H9 (cell line): Measurements from ENCODE around the gene CTNND1. TPM values are rescaled to one million over a fixed set of nuclear protein-coding genes. Genes with fewer than 3 reads are reported as not detected.
A peak's percentile ranks its signal among the peaks of the same experiment; 100 is the strongest.

Experiments used
- DNase-seq: peaks from one replicate; pipeline ENCODE4 v3.0.0-alpha.2; 2017
- H2AFZ ChIP-seq: one replicate; pipeline ENCODE4 v1.6.1; 2013; ENCODE audit warnings: mild to moderate bottlenecking, low read length, control low read depth, moderate library complexity
- H2AK5ac ChIP-seq: 2 replicates; pipeline ENCODE4 v1.6.1; 2013; ENCODE audit warnings: low read length, control low read depth, mixed read lengths; ENCODE audit not compliant: insufficient read length
- H2BK120ac ChIP-seq: one replicate; pipeline ENCODE4 v1.6.1; 2013; ENCODE audit warnings: low read depth, mild to moderate bottlenecking, low read length, control low read depth, inconsistent platforms; ENCODE audit not compliant: poor library complexity, severe bottlenecking
- H2BK12ac ChIP-seq: 2 replicates; pipeline ENCODE4 v1.6.1; 2013; ENCODE audit warnings: low read length, control low read depth, mixed read lengths, low read depth; ENCODE audit not compliant: insufficient read length
- H2BK15ac ChIP-seq: 2 replicates; pipeline ENCODE4 v1.6.1; 2013; ENCODE audit warnings: low read depth, low read length, control low read depth
- H2BK20ac ChIP-seq: one replicate; pipeline ENCODE4 v1.6.1; 2013; ENCODE audit warnings: low read depth, mild to moderate bottlenecking, low read length, control low read depth, inconsistent platforms; ENCODE audit not compliant: poor library complexity, severe bottlenecking
- H2BK5ac ChIP-seq: 2 replicates; pipeline ENCODE4 v1.6.1; 2013; ENCODE audit warnings: low read length, control low read depth, mixed read lengths; ENCODE audit not compliant: insufficient read length
- H3K14ac ChIP-seq: 2 replicates; pipeline ENCODE4 v1.6.1; 2013; ENCODE audit warnings: low read length, control low read depth; ENCODE audit not compliant: insufficient read depth
- H3K18ac ChIP-seq: 2 replicates; pipeline ENCODE4 v1.6.1; 2013; ENCODE audit warnings: low read depth, mild to moderate bottlenecking, mixed read lengths, low read length, control low read depth; ENCODE audit not compliant: insufficient read length
- H3K23ac ChIP-seq: 2 replicates; pipeline ENCODE4 v1.6.1; 2013; ENCODE audit warnings: low read length, control low read depth, mixed read lengths, low read depth; ENCODE audit not compliant: insufficient read length
- H3K23me2 ChIP-seq: 2 replicates; pipeline ENCODE4 v1.6.1; 2013; ENCODE audit warnings: low read depth, mild to moderate bottlenecking, mixed read lengths, low read length, control low read depth; ENCODE audit not compliant: insufficient read length, poor library complexity, severe bottlenecking
- H3K27ac ChIP-seq: 2 replicates; pipeline ENCODE4 v1.5.1; 2013; ENCODE audit warnings: low read length, control low read depth, mixed read lengths, low read depth; ENCODE audit not compliant: insufficient read length
- H3K27me3 ChIP-seq: 2 replicates; pipeline ENCODE4 v1.6.1; 2013; ENCODE audit warnings: low read length, control low read depth, inconsistent platforms; ENCODE audit not compliant: insufficient read depth
- H3K4ac ChIP-seq: 2 replicates; pipeline ENCODE4 v1.6.1; 2013; ENCODE audit warnings: low read depth, mild to moderate bottlenecking, control low read depth, inconsistent platforms, low read length, moderate library complexity
- H3K4me1 ChIP-seq: 2 replicates; pipeline ENCODE4 v1.6.1; 2013; ENCODE audit warnings: low read length, control low read depth, inconsistent platforms; ENCODE audit not compliant: insufficient read depth
- H3K4me2 ChIP-seq: 2 replicates; pipeline ENCODE4 v1.6.1; 2013; ENCODE audit warnings: low read length, control low read depth, mixed read lengths; ENCODE audit not compliant: insufficient read length, insufficient read depth
- H3K56ac ChIP-seq: 2 replicates; pipeline ENCODE4 v1.6.1; 2013; ENCODE audit warnings: low read depth, mild to moderate bottlenecking, mixed read lengths, low read length, control low read depth; ENCODE audit not compliant: insufficient read length
- H3K79me1 ChIP-seq: 2 replicates; pipeline ENCODE4 v1.6.1; 2013; ENCODE audit warnings: low read depth, mild to moderate bottlenecking, moderate library complexity, low read length, control low read depth, inconsistent platforms; ENCODE audit not compliant: insufficient read depth, poor library complexity, severe bottlenecking
- H3K79me2 ChIP-seq: 2 replicates; pipeline ENCODE4 v1.6.1; 2013; ENCODE audit warnings: low read length, control low read depth, inconsistent platforms; ENCODE audit not compliant: insufficient read depth
- H3K9ac ChIP-seq: 2 replicates; pipeline ENCODE4 v1.6.1; 2013; ENCODE audit warnings: low read length, control low read depth, mixed read lengths; ENCODE audit not compliant: insufficient read length; ENCODE audit errors: extremely low read depth
- H3K9me3 ChIP-seq: one replicate; pipeline ENCODE4 v1.6.1; 2013; ENCODE audit warnings: low read depth, low read length, inconsistent platforms; ENCODE audit not compliant: control insufficient read depth
- H3T11ph ChIP-seq: one replicate; pipeline ENCODE4 v1.6.1; 2013; ENCODE audit warnings: mild to moderate bottlenecking, low read length, control low read depth, inconsistent platforms
- H4K20me1 ChIP-seq: one replicate; pipeline ENCODE4 v1.6.1; 2013; ENCODE audit not compliant: control insufficient read depth, insufficient read length, insufficient read depth
- H4K5ac ChIP-seq: 2 replicates; pipeline ENCODE4 v1.6.1; 2013; ENCODE audit warnings: low read depth, mild to moderate bottlenecking, mixed read lengths, low read length, control low read depth; ENCODE audit not compliant: insufficient read length
- H4K8ac ChIP-seq: replicated peaks from 2 replicates; pipeline ENCODE4 v1.6.1; 2013; ENCODE audit warnings: low read length, control low read depth, mixed read lengths, low read depth; ENCODE audit not compliant: insufficient read length
- H4K91ac ChIP-seq: 2 replicates; pipeline ENCODE4 v1.6.1; 2013; ENCODE audit warnings: low read depth, mild to moderate bottlenecking, moderate library complexity, mixed read lengths, low read length, control low read depth; ENCODE audit not compliant: insufficient read length
- H3K27ac Mint-ChIP-seq, 3 experiments: 2 replicates in 2 of 3; 3 replicates in 1 of 3; pipeline ENCODE4 v1.8.0; 2020 to 2021; ENCODE audit warnings: mixed read lengths in 3 of 3, mild to moderate bottlenecking in 1 of 3, moderate library complexity in 1 of 3
- H3K27me3 Mint-ChIP-seq: 2 replicates; pipeline ENCODE4 v1.8.0; 2021; ENCODE audit warnings: low read depth, mild to moderate bottlenecking, moderate library complexity, mixed read lengths
- H3K36me3 Mint-ChIP-seq, 3 experiments: 2 replicates in 2 of 3; 3 replicates in 1 of 3; pipeline ENCODE4 v1.8.0; 2020 to 2021; ENCODE audit warnings: low read depth in 3 of 3, mixed read lengths in 3 of 3; ENCODE audit not compliant: insufficient read depth in 1 of 3
- H3K4me1 Mint-ChIP-seq, 2 experiments: 2 replicates each; pipeline ENCODE4 v1.8.0; 2020; ENCODE audit warnings: mixed read lengths in 2 of 2
- H3K4me3 Mint-ChIP-seq, 2 experiments: 2 replicates in 1 of 2; 3 replicates in 1 of 2; pipeline ENCODE4 v1.8.0; 2020 to 2021; ENCODE audit warnings: mild to moderate bottlenecking in 2 of 2, mixed read lengths in 2 of 2, moderate library complexity in 1 of 2
- H3K9me3 Mint-ChIP-seq, 2 experiments: 2 replicates in 1 of 2; 3 replicates in 1 of 2; pipeline ENCODE4 v1.8.0; 2020; ENCODE audit warnings: mild to moderate bottlenecking in 2 of 2, mixed read lengths in 2 of 2, moderate library complexity in 1 of 2
- CTCF ChIP-seq: fragments of 200-600 bp; sonication (generic); conservative IDR thresholded peaks from 3 replicates; pipeline ENCODE4 v1.8.0; 2021; ENCODE audit warnings: antibody characterized with exemption, mild to moderate bottlenecking
- WGBS: extraction: QIAGEN DNeasy Blood & Tissue Kit; methylation state at CpG from one replicate; pipeline ENCODE4 v1.1.7; 2013; ENCODE audit warnings: missing lambda C conversion rate, low lambda C conversion rate, mixed read lengths; ENCODE audit not compliant: insufficient read length; ENCODE audit errors: extremely low coverage; 5-methylcytosine and 5-hydroxymethylcytosine counted together
- total RNA-seq: library from RNA; stranded (reverse); gene quantifications from 2 replicates; pipeline ENCODE4 v1.2.1, GENCODE V29; 2021

Gene CTNND1
- total RNA-seq, 1 experiment from 2014 or later = 164 TPM

GRCh38 chr11:57744357-57744756 lies 17.2 kb upstream of the CTNND1 start:
- Histone ChIP-seq H3K4me1 (no peaks in the 10 kb centered on the region), H2BK5ac (no peak overlapping the region), H3K23ac (no peak overlapping the region), H2BK20ac (no peak overlapping the region), H3K23me2 (peaks cover 6% of the 10 kb centered on the region), H3K79me1 (peaks cover 3% of the 10 kb centered on the region), H4K5ac (no peak overlapping the region), H3K18ac (no peak overlapping the region), H3K4me2 (no peak overlapping the region), H4K91ac (no peak overlapping the region), H2BK120ac (no peak overlapping the region), H4K8ac (no peak overlapping the region), H3K14ac (no peak overlapping the region; the same call in 1 of the 2 replicates), H3K4ac (no peak overlapping the region), H3K9ac (no peak overlapping the region), H4K20me1 (peaks cover 3% of the 10 kb centered on the region), H2BK15ac (no peak overlapping the region), H3K9me3 (no peaks in the 10 kb centered on the region), H3K79me2 (peaks cover 5% of the 10 kb centered on the region; the same call in 1 of the 2 replicates), H3K56ac (no peak overlapping the region), H2AK5ac (no peak overlapping the region), H2AFZ (no peak overlapping the region), H3K27ac (no peak overlapping the region), H3K27me3 (no peaks in the 10 kb centered on the region), H2BK12ac (no peak overlapping the region), H3T11ph (no peak overlapping the region)
- TF ChIP-seq CTCF = no peak
- DNase-seq = no peak
- H3K27me3 Mint-ChIP-seq = no peaks in the 10 kb centered on the region; the same call in 1 of the 2 replicates
- H3K9me3 Mint-ChIP-seq = no peaks in the 10 kb centered on the region
- WGBS = no CpG with 5 or more reads among the region's 2 CpGs
- no peak overlapping the region; a peak in 1 of 7 replicates for H3K27ac Mint-ChIP-seq
- peak overlapping the region in 1 of 2 experiments; percentile 32; a peak in 3 of 5 replicates for H3K4me3 Mint-ChIP-seq
- peaks cover 10 to 14% of the 10 kb centered on the region in 2 experiments for H3K4me1 Mint-ChIP-seq
- H3K36me3 Mint-ChIP-seq = peaks cover 28 to 51% (median 41%) of the 10 kb centered on the region in 3 experiments
